Type B pancreatic cell (in vitro differentiated cells): ENCODE data around the gene GSX1. TPM values are rescaled to one million over a fixed set of nuclear protein-coding genes. Genes with fewer than 3 reads are reported as not detected.

Source experiments
- DNase-seq: peaks from one replicate; pipeline ENCODE4 v3.0.0; 2021; ENCODE audit warnings: mixed read lengths; ENCODE audit not compliant: unreplicated experiment; ENCODE audit errors: extremely low spot score
- H3K27ac Mint-ChIP-seq: 2 replicates; pipeline ENCODE4 v1.8.0; 2021; ENCODE audit warnings: mild to moderate bottlenecking, mixed read lengths
- H3K27me3 Mint-ChIP-seq: 2 replicates; pipeline ENCODE4 v1.8.0; 2021; ENCODE audit warnings: mixed read lengths
- H3K36me3 Mint-ChIP-seq: 2 replicates; pipeline ENCODE4 v1.8.0; 2021; ENCODE audit warnings: mixed read lengths
- H3K4me1 Mint-ChIP-seq: one replicate; pipeline ENCODE4 v1.8.0; 2021; ENCODE audit warnings: mixed read lengths; ENCODE audit not compliant: unreplicated experiment
- H3K4me3 Mint-ChIP-seq: 2 replicates; pipeline ENCODE4 v1.8.0; 2021; ENCODE audit warnings: mild to moderate bottlenecking, mixed read lengths
- H3K9me3 Mint-ChIP-seq: 2 replicates; pipeline ENCODE4 v1.8.0; 2021; ENCODE audit warnings: mixed read lengths
- CTCF ChIP-seq: fragments of 200-600 bp; sonication (generic); conservative IDR thresholded peaks from 2 replicates; pipeline ENCODE4 v1.5.0; 2021; ENCODE audit warnings: antibody characterized with exemption, mild to moderate bottlenecking
- total RNA-seq: library from RNA; stranded (reverse); gene quantifications from 2 replicates; pipeline ENCODE4 v1.2.1, GENCODE V29; 2021; ENCODE audit warnings: low replicate concordance

GSX1 gene
- total RNA-seq, 1 donor from 2014 or later = not detected

DNA sequence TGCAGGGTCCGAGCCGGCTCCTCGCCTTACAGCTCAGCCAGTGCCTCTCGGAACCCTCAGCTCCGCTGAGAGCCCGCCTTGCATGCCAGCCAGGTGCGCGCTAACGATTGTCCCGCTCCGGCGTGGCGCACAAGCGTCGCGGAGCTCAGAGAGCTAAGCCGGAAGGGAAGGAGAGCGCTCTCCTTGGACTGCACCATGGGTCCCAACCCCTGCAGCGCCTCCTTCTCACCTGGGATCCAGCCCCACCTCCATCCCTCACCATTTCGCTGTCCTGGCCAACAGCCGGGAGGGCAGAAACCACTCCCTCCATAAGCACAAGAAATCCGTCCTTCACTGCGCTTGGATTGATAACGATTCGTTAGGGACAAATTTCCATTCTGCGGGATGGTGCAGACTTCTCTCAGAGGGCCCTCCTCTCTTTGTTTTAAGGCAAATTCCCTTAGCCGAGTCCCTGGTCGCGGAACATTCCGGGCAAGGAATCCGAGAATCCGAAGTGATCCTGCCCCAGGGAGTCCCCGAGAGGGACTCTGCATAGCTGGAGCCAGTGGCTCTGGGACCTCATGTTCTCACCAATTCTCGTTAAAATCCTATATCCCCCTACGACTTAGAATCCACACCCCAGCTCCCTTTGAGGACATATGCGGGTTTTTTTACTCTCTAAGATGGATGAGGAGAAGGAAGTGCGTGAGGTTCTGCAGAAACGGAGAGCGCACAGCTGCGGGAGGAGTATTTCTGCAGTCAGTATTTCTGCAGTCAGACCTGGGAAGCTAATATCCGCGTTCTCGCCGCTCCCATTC, 2.8 kb downstream of the GSX1 start:
- no peak overlapping the region for H3K4me3 Mint-ChIP-seq
- H3K4me1 Mint-ChIP-seq = peaks cover 5% of the 10 kb centered on the region
- TF ChIP-seq CTCF = no peak
- H3K27me3 Mint-ChIP-seq = peaks cover 97% of the 10 kb centered on the region
- no peak for DNase-seq
- no peaks in the 10 kb centered on the region for H3K36me3 Mint-ChIP-seq
- H3K27ac Mint-ChIP-seq = no peak overlapping the region
- H3K9me3 Mint-ChIP-seq = no peaks in the 10 kb centered on the region

DNA sequence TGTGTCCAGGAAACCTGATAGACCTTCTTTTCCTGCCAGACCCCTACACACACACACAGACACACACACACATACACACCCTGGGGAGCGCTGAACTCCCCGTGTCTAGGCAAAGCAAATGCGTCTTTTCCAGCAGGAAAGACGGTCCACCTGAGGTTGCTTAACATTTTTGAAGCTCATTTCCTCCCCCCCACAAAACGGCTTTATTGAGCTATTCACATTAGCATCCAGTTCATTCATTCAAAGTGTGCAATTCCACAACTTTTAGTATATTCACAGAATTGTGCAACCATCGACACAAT, 3.4 kb downstream of the GSX1 start:
- no peaks in the 10 kb centered on the region for H3K9me3 Mint-ChIP-seq
- no peak overlapping the region for H3K4me3 Mint-ChIP-seq
- no peak for DNase-seq
- H3K36me3 Mint-ChIP-seq = no peaks in the 10 kb centered on the region
- no peak for TF ChIP-seq CTCF
- H3K27me3 Mint-ChIP-seq = peaks cover 97% of the 10 kb centered on the region
- no peak overlapping the region for H3K27ac Mint-ChIP-seq
- H3K4me1 Mint-ChIP-seq = peaks cover 5% of the 10 kb centered on the region

DNA sequence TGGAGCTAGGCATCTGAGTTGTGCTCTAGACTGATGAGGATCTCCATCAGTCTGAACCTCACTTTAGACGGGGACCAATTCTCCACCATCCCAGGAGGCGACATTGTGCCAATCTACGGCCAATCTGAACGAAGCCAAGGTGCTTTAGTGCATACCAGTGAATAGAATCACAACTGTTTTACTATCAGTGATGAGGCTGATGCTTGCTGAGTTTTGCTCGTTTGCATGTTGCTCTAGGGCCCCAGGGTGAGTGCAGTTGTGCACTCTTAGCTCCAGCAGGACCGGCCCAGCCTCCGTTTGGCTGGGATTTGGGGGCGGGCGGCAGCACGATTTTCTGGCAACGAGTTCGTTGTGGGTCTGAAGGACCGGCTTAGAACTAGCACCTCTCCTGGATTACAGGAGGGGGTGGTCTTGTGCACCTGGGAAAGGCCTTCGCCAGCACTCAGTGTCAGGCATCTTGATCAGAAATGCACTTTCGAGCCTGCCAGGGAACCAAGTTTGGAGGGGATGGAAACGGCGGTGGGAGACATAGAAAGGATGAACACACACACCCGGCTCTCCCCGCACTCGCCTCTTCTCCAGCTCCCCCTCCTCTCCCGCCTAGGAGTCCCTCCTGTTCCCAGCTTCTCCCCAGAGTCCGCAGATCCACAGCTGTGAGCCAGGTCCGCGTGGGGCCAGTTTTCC, 4.4 kb downstream of the GSX1 start:
- TF ChIP-seq CTCF = no peak
- Mint-ChIP-seq H3K9me3 (no peaks in the 10 kb centered on the region), H3K36me3 (no peaks in the 10 kb centered on the region), H3K4me1 (no peaks in the 10 kb centered on the region), H3K27ac (no peak overlapping the region), H3K27me3 (peaks cover 96% of the 10 kb centered on the region), H3K4me3 (peak overlapping the region; percentile 49)
- DNase-seq = no peak

GRCh38 chr13:27797228-27797624, 4.9 kb downstream of the GSX1 start:
- no peaks in the 10 kb centered on the region for H3K36me3 Mint-ChIP-seq
- no peak for DNase-seq
- TF ChIP-seq CTCF = peak; percentile 74
- no peaks in the 10 kb centered on the region for H3K9me3 Mint-ChIP-seq
- H3K4me1 Mint-ChIP-seq = no peaks in the 10 kb centered on the region
- peak overlapping the region; percentile 49 for H3K4me3 Mint-ChIP-seq
- H3K27ac Mint-ChIP-seq = no peak overlapping the region
- H3K27me3 Mint-ChIP-seq = peaks cover 94% of the 10 kb centered on the region

GRCh38 chr13:27806744-27807387, 14.6 kb downstream of the GSX1 start:
- H3K9me3 Mint-ChIP-seq = no peaks in the 10 kb centered on the region
- no peaks in the 10 kb centered on the region for H3K36me3 Mint-ChIP-seq
- peaks cover 84% of the 10 kb centered on the region for H3K27me3 Mint-ChIP-seq
- TF ChIP-seq CTCF = no peak
- DNase-seq = no peak
- H3K4me3 Mint-ChIP-seq = no peak overlapping the region
- no peak overlapping the region for H3K27ac Mint-ChIP-seq
- no peaks in the 10 kb centered on the region for H3K4me1 Mint-ChIP-seq
